K562 (cell line): Measurements from ENCODE around the gene GNAT1. TPM values are rescaled to one million over a fixed set of nuclear protein-coding genes. Genes with fewer than 3 reads are reported as not detected.
A peak's percentile ranks its signal among the peaks of the same experiment; 100 is the strongest.

Source experiments
- ATAC-seq: fragments of 200-7000 bp; cut with Tn5 transposase; 3 replicates; pipeline ENCODE4 v1.9.1; 2020; ENCODE audit warnings: moderate library complexity
- BruUV-seq: library from RNA; stranded (reverse); fragments of 400-500 nt; replicated peaks from 2 replicates; lab custom pipeline; 2021; lab: Mats Ljungman, UMichigan
- CTCF ChIA-PET: fragments of 300-600 bp; formaldehyde crosslinking; extraction: SDS; loops from one replicate; lab custom pipeline; 2021; ENCODE audit warnings: low intra/inter-chr PET ratio; lab: Yijun Ruan, JAX
- POLR2A ChIA-PET: fragments of 300-600, 350-650 bp; sonication (Branson Sonifier 250); formaldehyde crosslinking; extraction: SDS; loops from one replicate; lab custom pipeline; 2021; ENCODE audit warnings: antibody characterized with exemption, inconsistent platforms; lab: Yijun Ruan, JAX
- DNase-seq, 4 experiments: peaks; one replicate each; pipeline versions ENCODE4 v3.0.0 to v3.0.0-alpha.2; 2011 to 2018; ENCODE audit warnings: low spot score in 3 of 4, mixed read lengths in 3 of 4; ENCODE audit errors: extremely low read depth in 1 of 4
- FAIRE-seq: peaks from 2 replicates; lab custom pipeline; 2011; peaks lifted over from hg19 to GRCh38; lab: Jason Lieb, UNC
- H2AFZ ChIP-seq: 2 replicates; pipeline ENCODE4 v1.6.0; 2011; ENCODE audit warnings: low read depth, low read length, control low read depth, inconsistent platforms
- H3K27ac ChIP-seq: fragments of 200-600 bp; 3 replicates; pipeline ENCODE4 v1.8.0; 2011; ENCODE audit warnings: low read depth, mild to moderate bottlenecking, control low read depth, inconsistent platforms, low read length, moderate library complexity, mixed read lengths; ENCODE audit errors: extremely low read depth
- H3K27me3 ChIP-seq, 2 experiments: fragments of 300-600 bp in 1 of 2; 2 replicates in 1 of 2; 3 replicates in 1 of 2; pipeline versions ENCODE4 v1.6.0 to v1.8.0; 2011; ENCODE audit warnings: inconsistent platforms in 2 of 2, low read length in 2 of 2, mild to moderate bottlenecking in 1 of 2, mixed read lengths in 1 of 2, moderate library complexity in 1 of 2; ENCODE audit not compliant: control insufficient read depth in 2 of 2, insufficient read depth in 2 of 2
- H3K36me3 ChIP-seq: fragments of 300-600 bp; 3 replicates; pipeline ENCODE4 v1.8.0; 2011; ENCODE audit warnings: mild to moderate bottlenecking, low read length, inconsistent platforms; ENCODE audit not compliant: control insufficient read depth, insufficient read depth
- H3K4me1 ChIP-seq, 2 experiments: fragments of 200-600 bp in 1 of 2; replicated peaks in 1 of 2; 2 replicates in 1 of 2; 3 replicates in 1 of 2; pipeline versions ENCODE4 v1.5.1 to v1.8.0; 2011; ENCODE audit warnings: inconsistent platforms in 2 of 2, low read length in 2 of 2, mild to moderate bottlenecking in 1 of 2, mixed read lengths in 1 of 2, moderate library complexity in 1 of 2; ENCODE audit not compliant: control insufficient read depth in 2 of 2, insufficient read depth in 2 of 2
- H3K4me2 ChIP-seq: 2 replicates; pipeline ENCODE4 v1.6.1; 2011; ENCODE audit warnings: low read length, control low read depth, inconsistent platforms, mixed read lengths; ENCODE audit not compliant: insufficient read depth
- H3K4me3 ChIP-seq: fragments of 200-600 bp; sonication (generic), shearing (Covaris generic); 2 replicates; pipeline ENCODE4 v1.5.1; 2016; ENCODE audit warnings: control low read depth, inconsistent platforms
- H3K79me2 ChIP-seq: fragments of 200-600 bp; 3 replicates; pipeline ENCODE4 v1.8.0; 2011; ENCODE audit warnings: low read length, inconsistent platforms; ENCODE audit not compliant: control insufficient read depth, insufficient read depth
- H3K9ac ChIP-seq, 2 experiments: 2 replicates each; pipeline versions ENCODE4 v1.6.0 to v1.6.1; 2011; ENCODE audit warnings: low read depth in 2 of 2, low read length in 2 of 2, control low read depth in 1 of 2, inconsistent platforms in 1 of 2, mild to moderate bottlenecking in 1 of 2, mixed read lengths in 1 of 2; ENCODE audit not compliant: insufficient read depth in 1 of 2
- H3K9me1 ChIP-seq: one replicate; pipeline ENCODE4 v1.6.0; 2011; ENCODE audit warnings: inconsistent platforms, mild to moderate bottlenecking, low read length, moderate library complexity; ENCODE audit not compliant: control insufficient read depth, insufficient read depth
- H3K9me3 ChIP-seq: replicated peaks from 2 replicates; pipeline ENCODE4 v1.5.1; 2011; ENCODE audit warnings: low read depth, low read length, inconsistent platforms; ENCODE audit not compliant: control insufficient read depth, insufficient read depth
- H4K20me1 ChIP-seq: replicated peaks from 2 replicates; pipeline ENCODE4 v1.6.1; 2011; ENCODE audit warnings: low read length, inconsistent platforms, mixed read lengths; ENCODE audit not compliant: control insufficient read depth, insufficient read depth
- PCBP2 ChIP-seq: fragments of 200-400 bp; formaldehyde crosslinking; IDR thresholded peaks from 2 replicates; pipeline ENCODE4 v1.6.1; 2018; ENCODE audit warnings: low read length, low read depth, mild to moderate bottlenecking, moderate library complexity; ENCODE audit not compliant: poor library complexity, severe bottlenecking
- RAD21 ChIP-seq, 2 experiments: fragments of 250-450 bp in 1 of 2; fragments of 450-650 bp in 1 of 2; sonication (Bioruptor Pico) in 1 of 2; formaldehyde crosslinking in 1 of 2; IDR thresholded peaks in 1 of 2; conservative IDR thresholded peaks in 1 of 2; 2 replicates each; pipeline versions ENCODE4 v1.4.0 to v1.8.0; 2020 to 2022; ENCODE audit warnings: mild to moderate bottlenecking in 2 of 2, moderate library complexity in 1 of 2
- WGBS: fragments of 100-300 bp; shearing (Covaris generic); methylation state at CpG from one replicate; pipeline ENCODE4 v1.1.6; 2016; ENCODE audit warnings: low coverage, mixed read lengths; ENCODE audit not compliant: insufficient coverage; ENCODE audit errors: missing lambda C conversion rate; 5-methylcytosine and 5-hydroxymethylcytosine counted together
- in situ Hi-C: fragments of 300-500 bp; cut with MboI; formaldehyde crosslinking; loops from 4 replicates; pipeline ENCODE4 v1.15.0; 2018; ENCODE audit warnings: inconsistent platforms, mixed read lengths
- intact Hi-C: fragments of 100-400 bp; cut with micrococcal nuclease; formaldehyde crosslinking; loops from 2 replicates; pipeline ENCODE4 v1.14.2; 2022
- polyA plus RNA-seq, 8 experiments: library from polyadenylated mRNA; depleted of rRNA in 4 of 8; stranded (reverse) in 5 of 8; unstranded in 3 of 8; fragments of >200 nt; fragmentation: Nextera tagmentation in 2 of 8; fragmentation: Illumina TruSeq in 1 of 8; extraction: Ambion mirVana in 2 of 8; extraction: Trizol in 1 of 8; gene quantifications; 2 replicates each; pipeline versions ENCODE4 v1.2.1 to v1.2.3, GENCODE V29; 2011 to 2014; ENCODE audit warnings: inconsistent platforms in 1 of 8, missing spikeins in 1 of 8
- total RNA-seq, 7 experiments: library from RNA; depleted of rRNA in 6 of 7; stranded (reverse); fragments of >200 nt in 6 of 7; fragmentation: Illumina TruSeq in 2 of 7; extraction: Trizol in 2 of 7; gene quantifications; 2 replicates each; pipeline versions ENCODE4 v1.2.1 to v1.2.3, GENCODE V29; 2011 to 2021; ENCODE audit warnings: low replicate concordance in 1 of 7
- TF ChIP-seq, protein P1 (sequence below), 3 experiments: IDR thresholded peaks in 2 of 3; conservative IDR thresholded peaks in 1 of 3; 2 replicates each; pipeline ENCODE4 v1.5.1; 2011 to 2012; ENCODE audit warnings: low read length in 3 of 3, mild to moderate bottlenecking in 3 of 3, control low read depth in 2 of 3, improper control_type of control experiment in 1 of 3, inconsistent platforms in 1 of 3, low read depth in 1 of 3, mixed read lengths in 1 of 3, moderate library complexity in 1 of 3; ENCODE audit not compliant: insufficient read depth in 2 of 3

GNAT1 gene
- total and polyA plus RNA-seq, 9 of the 15 experiments (the other 6 are each of a cell fraction or from before 2014, with no cell fraction given) = not detected

- Histone ChIP-seq H3K9me3 (no peaks in the 10 kb centered on the region), H3K27ac (no peak overlapping the region), H3K9ac (peak overlapping the region in 1 of 2 experiments; percentile 64; a peak in 2 of 4 replicates), H3K4me3 (no peak overlapping the region), H3K4me2 (no peak overlapping the region), H3K36me3 (no peaks in the 10 kb centered on the region), H3K27me3 (peaks cover 3 to 19% of the 10 kb centered on the region in 2 experiments; a peak in 2 of 5 replicates), H3K4me1 (peaks cover 0 to 12% of the 10 kb centered on the region in 2 experiments; a peak in 4 of 5 replicates), H2AFZ (no peak overlapping the region), H4K20me1 (no peaks in the 10 kb centered on the region), H3K9me1 (no peaks in the 10 kb centered on the region), H3K79me2 (no peaks in the 10 kb centered on the region)
- DNase-seq = peak in 2 of 4 experiments; percentile 27 to 33
- peak in 1 of 2 experiments; percentile 20; a peak in 1 of 4 replicates for TF ChIP-seq RAD21 (CRISPR knock-in tag; conservative IDR thresholded peaks at IDR 0.05 in 1 of 2, IDR thresholded peaks at IDR 0.05 in 1 of 2)
- TF ChIP-seq, protein P1, sequence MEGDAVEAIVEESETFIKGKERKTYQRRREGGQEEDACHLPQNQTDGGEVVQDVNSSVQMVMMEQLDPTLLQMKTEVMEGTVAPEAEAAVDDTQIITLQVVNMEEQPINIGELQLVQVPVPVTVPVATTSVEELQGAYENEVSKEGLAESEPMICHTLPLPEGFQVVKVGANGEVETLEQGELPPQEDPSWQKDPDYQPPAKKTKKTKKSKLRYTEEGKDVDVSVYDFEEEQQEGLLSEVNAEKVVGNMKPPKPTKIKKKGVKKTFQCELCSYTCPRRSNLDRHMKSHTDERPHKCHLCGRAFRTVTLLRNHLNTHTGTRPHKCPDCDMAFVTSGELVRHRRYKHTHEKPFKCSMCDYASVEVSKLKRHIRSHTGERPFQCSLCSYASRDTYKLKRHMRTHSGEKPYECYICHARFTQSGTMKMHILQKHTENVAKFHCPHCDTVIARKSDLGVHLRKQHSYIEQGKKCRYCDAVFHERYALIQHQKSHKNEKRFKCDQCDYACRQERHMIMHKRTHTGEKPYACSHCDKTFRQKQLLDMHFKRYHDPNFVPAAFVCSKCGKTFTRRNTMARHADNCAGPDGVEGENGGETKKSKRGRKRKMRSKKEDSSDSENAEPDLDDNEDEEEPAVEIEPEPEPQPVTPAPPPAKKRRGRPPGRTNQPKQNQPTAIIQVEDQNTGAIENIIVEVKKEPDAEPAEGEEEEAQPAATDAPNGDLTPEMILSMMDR (IDR thresholded peaks at IDR 0.05 in 2 of 3, conservative IDR thresholded peaks at IDR 0.05 in 1 of 3; ENCODE audit: insufficient read depth in 2 of 3, low read depth in 1 of 3, low read length in 3 of 3) = peak; percentile 37 to 44 (median 41); a peak in 5 of 6 replicates
- TF ChIP-seq PCBP2 = no peak
- 20% methylated on average over 11 of the region's 12 CpGs for WGBS
- intact Hi-C loops (loop anchor here (1.0 kb wide), 1 partner anchor 27 kb away; no protein-coding TSS in a partner anchor), in situ Hi-C loops (no loop called here)
- ChIA-PET CTCF (interaction anchor here (0.7 kb wide), 1 partner anchor 519 kb away, joined by 3 read pairs; no protein-coding TSS in a partner anchor), POLR2A (interaction anchor here (0.7 to 0.9 kb wide), 2 partner anchors 11 to 71 kb away, joined by 3 read pairs; partner anchors contain the start of gene IFRD2)
- FAIRE-seq = no peak
- BruUV-seq = no TSS peak
- ATAC-seq = peak; percentile 57
These were observed 30.2 kb downstream of the GNAT1 start for GRCh38 chr3:50221411-50222168.
